HG03571 (cell line): ENCODE measurements around the gene CREB5.

Experiments used
- ATAC-seq: cut with Tn5 transposase; IDR thresholded peaks from one replicate; pipeline ENCODE4 v1.9.1; 2021; ENCODE audit not compliant: unreplicated experiment

Gene CREB5

GRCh38 chr7:28837216-28837615, 424.9 kb downstream of the CREB5 start:
- no peak for ATAC-seq

GRCh38 chr7:28840592-28840995, 428.3 kb downstream of the CREB5 start:
- no peak for ATAC-seq

- ATAC-seq, result no peak
Measured at GRCh38 chr7:28841766-28842165, 429.4 kb downstream of the CREB5 start.

GRCh38 chr7:28842769-28843295, 430.5 kb downstream of the CREB5 start:
- ATAC-seq, result no peak

- ATAC-seq, result no peak
Measured at GRCh38 chr7:28845106-28845505, 432.8 kb downstream of the CREB5 start.

GRCh38 chr7:28847176-28847575, 434.9 kb downstream of the CREB5 start:
- no peak for ATAC-seq

- ATAC-seq, result no peak
Measured at GRCh38 chr7:28847681-28848080, 435.4 kb downstream of the CREB5 start.

GRCh38 chr7:28848906-28849305, 436.6 kb downstream of the CREB5 start:
- no peak for ATAC-seq

- no peak for ATAC-seq
Measured at GRCh38 chr7:28850699-28851098, 438.4 kb downstream of the CREB5 start.

GRCh38 chr7:28853150-28853549, 440.8 kb downstream of the CREB5 start:
- no peak for ATAC-seq

GRCh38 chr7:28853834-28854749, 441.8 kb downstream of the CREB5 start:
- ATAC-seq, result peak; percentile 99

GRCh38 chr7:28854750-28855074, 442.4 kb downstream of the CREB5 start:
- no peak for ATAC-seq

- ATAC-seq, result no peak
Measured at GRCh38 chr7:28855538-28856217, 443.4 kb downstream of the CREB5 start.

GRCh38 chr7:28856656-28857055, 444.3 kb downstream of the CREB5 start:
- ATAC-seq, result no peak

- ATAC-seq, result no peak
Measured at GRCh38 chr7:28858206-28858605, 445.9 kb downstream of the CREB5 start.

- ATAC-seq, result no peak
Measured at GRCh38 chr7:28858895-28859294, 446.6 kb downstream of the CREB5 start.

- no peak for ATAC-seq
Measured at GRCh38 chr7:28861825-28862224, 449.5 kb downstream of the CREB5 start.

- no peak for ATAC-seq
Measured at GRCh38 chr7:28862595-28863272, 450.4 kb downstream of the CREB5 start.

- ATAC-seq, result no peak
Measured at GRCh38 chr7:28865601-28866144, 453.4 kb downstream of the CREB5 start.

GRCh38 chr7:28868712-28869111, 456.4 kb downstream of the CREB5 start:
- no peak for ATAC-seq

- ATAC-seq, result no peak
Measured at GRCh38 chr7:28871077-28871476, 458.8 kb downstream of the CREB5 start.
